Activated naive CD4-positive, alpha-beta T cell (primary cell): ENCODE data around the gene FKBP7.
"Not testable (repeated sequence)": the region's sequence is repeated elsewhere in the genome, so short reads cannot be mapped to it uniquely, and the experiment has no call there.

ENCODE experiments used
- DNase-seq, 4 experiments: peaks; one replicate each; lab custom pipeline; 2025; lab: John Stamatoyannopoulos, UW

FKBP7 gene, protein sequence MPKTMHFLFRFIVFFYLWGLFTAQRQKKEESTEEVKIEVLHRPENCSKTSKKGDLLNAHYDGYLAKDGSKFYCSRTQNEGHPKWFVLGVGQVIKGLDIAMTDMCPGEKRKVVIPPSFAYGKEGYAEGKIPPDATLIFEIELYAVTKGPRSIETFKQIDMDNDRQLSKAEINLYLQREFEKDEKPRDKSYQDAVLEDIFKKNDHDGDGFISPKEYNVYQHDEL

DNA sequence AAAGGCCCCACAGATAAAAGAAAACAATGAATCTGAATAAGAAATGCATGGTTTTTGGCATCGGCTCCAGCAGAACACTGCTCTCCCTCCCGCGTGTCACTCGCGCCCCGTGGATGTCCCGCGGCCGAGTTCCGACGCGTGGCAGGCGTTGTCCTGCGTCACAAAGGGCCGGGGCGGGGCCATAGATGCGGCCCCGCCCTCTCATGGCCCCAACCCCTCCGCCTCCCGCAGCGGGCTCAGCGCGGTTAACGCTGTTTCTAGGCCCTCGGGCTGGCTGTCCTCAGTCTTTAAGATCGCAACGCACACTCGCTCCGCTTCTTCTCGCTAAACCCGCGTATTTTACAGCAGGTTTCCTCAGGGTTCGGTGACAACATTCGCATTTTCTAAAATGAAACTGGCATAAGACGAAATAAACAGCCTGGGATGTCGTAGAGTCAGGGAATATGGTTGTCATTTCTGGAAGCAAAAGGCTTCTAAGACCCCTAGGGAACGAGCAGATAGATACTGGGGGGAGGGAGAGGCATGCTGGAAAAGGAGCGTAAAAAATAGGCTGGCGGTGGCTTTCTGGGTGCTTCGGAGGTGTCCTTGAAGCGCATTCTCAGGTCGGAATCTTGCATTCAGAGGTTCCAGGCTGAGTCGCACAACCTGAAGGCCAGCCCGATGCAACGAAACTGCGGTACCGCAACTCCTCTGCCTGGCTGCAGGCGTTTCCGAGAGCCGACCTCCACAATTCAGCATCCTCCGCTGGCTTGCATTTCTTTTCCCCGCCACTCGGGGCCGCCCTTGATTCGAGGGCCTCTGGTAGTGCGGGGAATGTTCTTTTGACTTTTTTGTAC lies at the start of gene FKBP7:
FKBP7 (minus strand) TSS at position 162 of the 836 bp plus-strand sequence; CDS start at position 61, 101 bp downstream.
- DNase-seq: peak; percentile 48 to 81 (median 61)

DNA sequence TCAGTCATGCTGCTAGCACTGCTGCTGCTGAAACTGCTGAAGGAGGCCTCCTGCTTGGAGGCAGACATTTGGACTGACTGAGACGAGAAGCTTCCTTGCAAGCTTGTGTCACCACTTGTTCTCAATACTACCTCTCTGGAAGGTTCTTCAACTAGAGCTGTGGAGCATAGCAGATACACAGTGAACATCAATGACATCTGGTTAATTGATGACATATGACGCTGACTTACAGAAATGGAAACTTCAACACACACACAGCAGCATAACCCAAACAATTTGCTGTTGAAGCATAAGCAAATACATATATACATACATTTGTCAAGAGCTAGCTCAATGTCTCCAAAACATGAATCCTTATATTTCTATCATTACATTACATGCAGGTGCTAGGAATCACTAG lies 49.2 kb upstream of the FKBP7 start:
- DNase-seq: no peak

DNA sequence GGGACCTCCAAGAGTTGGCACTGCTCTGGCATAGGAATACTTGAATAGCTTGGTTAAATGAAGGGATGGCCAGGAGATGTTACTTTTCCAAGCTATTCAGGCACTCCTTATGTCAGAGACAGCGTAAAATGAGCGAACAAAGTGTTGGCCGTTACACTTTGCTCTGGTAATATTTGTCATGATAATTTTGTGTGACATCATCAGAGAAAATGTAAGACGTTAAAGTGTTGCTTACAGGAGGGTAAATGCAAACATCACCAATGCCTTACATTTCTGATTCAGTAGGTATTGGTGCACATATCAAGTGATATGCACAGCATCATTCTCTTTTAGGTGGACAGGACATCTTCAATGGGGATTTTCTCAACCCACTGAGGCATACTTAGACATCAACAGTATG lies 47.9 kb upstream of the FKBP7 start:
- no peak for DNase-seq

DNA sequence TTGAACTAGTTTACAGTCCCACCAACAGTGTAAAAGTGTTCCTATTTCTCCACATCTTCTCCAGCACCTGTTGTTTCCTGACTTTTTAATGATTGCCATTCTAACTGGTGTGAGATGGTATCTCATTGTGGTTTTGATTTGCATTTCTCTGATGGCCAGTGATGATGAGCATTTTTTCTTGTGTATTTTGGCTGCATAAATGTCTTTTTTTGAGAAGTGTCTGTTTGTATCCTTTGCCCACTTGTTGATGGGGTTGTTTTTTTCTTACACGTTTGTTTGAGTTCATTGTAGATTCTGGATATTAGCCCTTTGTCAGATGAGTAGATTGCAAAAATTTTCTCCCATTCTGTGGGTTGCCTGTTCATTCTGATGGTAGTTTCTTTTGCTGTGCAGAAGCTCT lies 47.1 kb upstream of the FKBP7 start:
- DNase-seq: not testable (repeated sequence)

DNA sequence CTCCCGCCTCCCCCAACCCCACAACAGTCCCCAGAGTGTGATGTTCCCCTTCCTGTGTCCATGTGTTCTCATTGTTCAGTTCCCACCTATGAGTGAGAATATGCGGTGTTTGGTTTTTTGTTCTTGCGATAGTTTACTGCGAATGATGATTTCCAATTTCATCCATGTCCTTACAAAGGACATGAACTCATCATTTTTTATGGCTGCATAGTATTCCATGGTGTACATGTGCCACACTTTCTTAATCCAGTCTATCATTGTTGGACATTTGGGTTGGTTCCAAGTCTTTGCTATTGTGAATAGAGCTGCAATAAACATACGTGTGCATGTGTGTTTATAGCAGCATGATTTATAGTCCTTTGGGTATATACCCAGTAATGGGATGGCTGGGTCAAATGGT lies 46.6 kb upstream of the FKBP7 start:
- DNase-seq: not testable (repeated sequence)

DNA sequence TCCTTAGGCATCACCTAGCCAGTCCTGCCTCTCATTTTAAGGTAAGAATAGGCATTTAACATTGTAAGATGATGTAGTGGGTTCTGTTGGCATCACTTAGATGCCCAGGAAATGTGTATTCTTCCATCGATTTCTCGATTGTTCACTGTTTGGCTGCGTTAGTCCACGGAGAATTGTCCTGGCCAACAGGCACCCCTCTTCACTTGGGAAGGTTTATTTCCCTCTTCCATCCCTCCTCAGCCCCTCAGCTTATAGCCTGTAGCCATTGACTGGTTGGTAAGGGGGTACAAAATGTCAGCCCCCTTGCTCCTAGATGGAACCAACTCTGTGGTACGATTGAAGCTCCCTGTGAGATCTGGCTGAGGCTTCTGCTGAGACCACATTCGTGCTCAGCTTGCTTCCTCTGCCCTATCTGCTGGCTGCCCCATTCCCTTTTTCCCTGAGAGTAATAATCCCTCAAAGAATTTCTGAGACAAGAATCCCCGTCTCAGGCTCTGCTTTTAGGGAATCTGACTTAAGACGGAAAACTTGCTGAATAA lies 45.3 kb upstream of the FKBP7 start:
- no peak for DNase-seq

DNA sequence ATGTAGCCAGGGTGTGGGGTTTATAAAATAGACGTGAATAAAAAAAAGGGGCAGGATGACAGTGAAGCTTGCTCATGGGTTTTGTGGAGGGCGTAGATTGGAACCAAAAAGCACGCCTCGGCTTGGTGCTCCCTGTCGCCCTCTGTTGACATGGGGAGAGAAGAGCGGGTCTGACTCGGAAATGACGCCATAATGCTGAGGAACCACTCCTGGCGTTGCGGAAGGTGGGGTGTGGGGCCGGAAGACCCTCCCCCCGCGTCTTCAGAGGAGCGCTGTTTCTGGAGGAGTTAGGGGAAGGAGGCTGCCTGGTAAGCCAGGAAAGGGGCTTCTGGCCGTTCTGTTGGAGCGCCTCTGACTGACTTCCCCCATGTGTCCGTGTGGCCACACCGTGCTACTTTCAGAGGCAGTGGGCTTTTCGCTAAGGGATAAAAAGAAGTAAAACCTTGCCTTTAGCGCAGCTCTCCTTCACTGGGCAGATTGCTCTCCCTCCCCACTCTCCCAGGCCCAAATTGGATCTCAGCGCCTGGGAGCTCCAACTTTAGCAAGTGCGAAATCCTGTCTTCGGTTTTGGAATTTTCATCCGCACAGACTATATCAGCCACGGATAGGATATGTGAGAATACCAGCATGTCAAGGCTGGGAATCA lies 44.7 kb upstream of the FKBP7 start:
- peak; percentile 45 to 75 (median 50) for DNase-seq

DNA sequence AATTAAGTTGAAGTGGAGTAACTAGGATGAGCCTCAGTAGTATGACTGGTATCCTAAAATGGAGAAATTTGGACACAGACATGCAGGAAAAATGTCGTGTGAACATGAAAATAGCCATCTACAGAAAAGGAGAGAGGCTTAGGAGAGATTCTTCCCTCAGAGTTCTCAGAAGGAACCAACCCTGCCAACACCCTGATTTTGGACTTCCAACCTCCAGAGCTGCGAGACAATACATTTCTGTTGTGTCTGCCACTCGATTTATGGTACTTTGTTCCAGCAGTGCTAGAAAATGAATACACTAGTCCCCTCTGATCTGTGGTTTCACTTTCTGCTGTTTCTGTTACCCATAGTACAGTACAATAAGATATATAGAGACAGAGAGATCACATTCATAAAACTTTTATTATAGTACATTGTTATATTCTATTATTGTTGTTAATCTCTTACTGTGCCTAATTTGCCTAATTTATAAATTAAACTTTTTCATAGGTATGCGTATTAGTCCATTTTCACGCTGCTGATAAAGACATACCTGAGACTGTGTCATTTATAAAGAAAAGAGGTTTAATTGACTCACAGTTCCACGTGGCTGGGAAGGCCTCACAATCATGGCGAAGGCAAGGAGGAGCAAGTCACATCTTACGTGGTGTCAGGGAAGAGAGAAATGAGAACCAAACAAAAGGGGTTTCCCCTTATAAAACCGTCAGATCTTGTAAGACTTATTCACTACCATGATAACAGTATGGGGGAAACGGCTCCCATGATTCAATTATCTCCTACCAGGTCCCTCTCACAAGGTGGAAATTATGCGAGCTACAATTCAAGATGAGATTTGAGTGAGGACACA lies 43.1 kb upstream of the FKBP7 start:
- DNase-seq: no peak

DNA sequence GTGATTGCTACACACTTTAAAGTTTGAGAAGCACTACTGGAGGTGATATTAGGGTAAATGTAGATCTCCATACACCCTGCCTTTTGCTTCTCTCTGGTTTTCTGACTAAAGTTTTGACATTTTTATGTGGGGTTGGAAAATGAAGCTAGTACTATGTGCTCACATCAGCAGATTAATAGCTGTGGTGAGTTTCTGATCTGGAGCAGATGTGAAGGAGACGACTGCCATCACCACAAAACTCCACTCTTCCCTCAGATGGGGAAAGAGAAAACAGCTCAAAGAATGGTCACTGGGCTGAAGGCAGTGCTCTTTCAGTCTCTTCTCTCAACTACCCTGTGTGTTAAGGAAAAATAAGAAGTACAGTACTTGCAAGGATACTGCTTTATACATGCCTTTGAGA lies 39.1 kb upstream of the FKBP7 start:
- DNase-seq: no peak

DNA sequence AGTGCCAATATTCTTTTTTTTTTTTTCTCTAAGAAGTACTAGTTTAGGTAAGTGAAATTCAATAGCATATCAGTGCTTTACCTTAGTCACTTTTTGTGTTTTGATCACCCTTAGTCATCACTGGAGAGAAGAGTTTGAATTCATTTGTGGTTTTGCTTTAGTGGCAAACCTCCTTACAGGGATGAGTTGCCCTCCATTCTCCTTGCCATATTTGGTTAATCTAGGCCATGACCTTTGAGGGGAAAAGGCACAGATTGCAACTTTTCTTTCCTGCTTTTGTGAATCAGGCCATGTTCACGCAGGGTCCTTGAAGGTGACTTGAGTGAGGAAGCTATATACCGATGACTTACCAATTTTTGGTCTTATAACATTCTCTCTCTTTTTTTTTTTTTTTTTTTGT lies 36.3 kb upstream of the FKBP7 start:
- DNase-seq: no peak

DNA sequence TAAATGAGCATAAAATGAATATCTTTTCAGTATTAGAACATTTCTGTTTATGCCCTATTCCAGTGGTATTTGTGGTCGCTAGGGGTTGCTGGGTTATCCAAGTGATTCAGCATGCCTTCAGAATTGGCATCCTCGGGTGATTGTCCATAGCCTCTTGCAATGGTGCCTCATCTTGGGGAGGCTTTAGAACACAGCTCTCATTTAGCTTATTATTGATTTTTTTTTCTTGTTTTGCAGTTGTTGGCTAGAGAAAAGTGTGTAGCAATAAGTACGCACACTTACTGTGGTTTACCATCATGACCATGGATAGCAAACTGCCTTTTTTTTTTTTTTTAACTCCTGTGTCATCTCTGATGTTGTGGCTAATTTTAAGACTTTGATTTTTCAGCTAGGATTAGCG lies 35.5 kb upstream of the FKBP7 start:
- no peak for DNase-seq

DNA sequence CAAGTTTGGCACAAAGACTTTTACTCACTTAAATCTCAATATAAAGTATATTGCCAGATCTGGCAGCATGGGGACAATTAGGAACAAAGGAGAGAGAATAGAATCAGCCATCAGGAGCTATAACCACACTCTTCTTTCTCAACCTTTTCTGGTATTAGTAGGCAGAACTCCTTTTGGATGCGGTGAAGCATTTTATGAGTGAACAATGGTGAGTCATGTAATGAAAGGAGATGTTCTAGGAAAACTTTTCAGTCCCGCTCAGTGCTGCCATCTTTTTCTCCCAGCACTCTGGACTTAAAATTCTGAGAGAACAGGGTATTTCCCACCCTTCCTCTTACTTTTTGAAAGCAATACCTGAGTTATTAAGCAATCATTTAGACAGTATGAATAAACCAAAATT lies 34.1 kb upstream of the FKBP7 start:
- no peak for DNase-seq

DNA sequence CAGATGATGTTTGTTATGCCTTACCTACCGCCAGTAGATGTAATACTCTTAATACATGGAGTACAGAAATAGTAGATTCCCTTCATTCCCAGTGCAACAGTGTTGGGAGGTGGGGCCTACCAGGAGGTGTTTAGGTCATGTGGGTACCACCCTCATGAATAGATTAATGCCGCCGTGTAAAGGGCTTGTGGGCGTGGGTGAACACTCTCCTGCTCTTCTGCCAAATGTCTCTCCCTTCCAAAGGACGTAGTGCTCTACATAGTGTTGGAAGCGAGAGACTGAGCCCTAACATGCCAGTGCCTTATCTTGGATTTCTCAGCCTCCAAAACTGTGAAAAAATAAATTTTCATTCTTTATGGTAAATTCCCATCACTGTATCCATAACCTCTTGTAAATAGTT lies 32.0 kb upstream of the FKBP7 start:
- DNase-seq: no peak

DNA sequence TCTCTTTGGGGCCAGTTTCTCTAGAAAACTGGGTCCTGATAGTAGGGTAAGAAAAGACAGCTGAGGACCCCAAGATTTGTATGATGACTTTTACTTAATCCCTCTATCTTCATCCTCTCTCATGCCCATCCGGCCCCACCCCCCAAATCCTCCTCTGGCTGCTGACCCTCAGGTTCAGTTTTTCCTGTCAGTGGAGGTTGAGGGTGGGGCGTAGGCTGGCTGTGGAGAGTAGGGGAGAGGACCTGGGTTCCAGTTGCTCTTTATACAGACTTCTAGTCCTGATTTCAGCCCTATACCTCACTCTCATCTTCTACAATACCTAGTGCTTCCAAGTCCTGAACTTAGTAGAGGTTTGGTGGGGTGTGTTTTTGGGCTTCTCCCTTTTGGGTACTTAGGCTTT lies 30.2 kb upstream of the FKBP7 start:
- no peak for DNase-seq

DNA sequence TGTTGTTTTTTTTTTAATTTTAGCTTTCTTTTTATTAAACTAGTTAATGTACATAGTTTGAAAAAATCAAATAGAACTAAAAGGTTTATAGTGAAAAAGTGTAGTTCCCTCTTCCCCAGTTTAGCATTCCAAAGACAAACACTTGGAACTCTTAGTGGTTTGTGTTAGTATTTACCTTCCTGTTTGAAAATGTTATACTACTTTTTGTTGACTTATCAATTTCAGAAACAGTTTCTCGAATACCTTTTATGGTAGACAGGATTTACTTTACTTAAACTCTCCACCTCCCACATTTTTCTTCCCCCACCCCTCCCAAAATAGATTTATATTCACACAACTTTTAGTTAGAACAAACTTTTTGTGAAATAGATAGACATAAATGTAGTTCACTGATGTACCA lies 28.5 kb upstream of the FKBP7 start:
- no peak for DNase-seq

DNA sequence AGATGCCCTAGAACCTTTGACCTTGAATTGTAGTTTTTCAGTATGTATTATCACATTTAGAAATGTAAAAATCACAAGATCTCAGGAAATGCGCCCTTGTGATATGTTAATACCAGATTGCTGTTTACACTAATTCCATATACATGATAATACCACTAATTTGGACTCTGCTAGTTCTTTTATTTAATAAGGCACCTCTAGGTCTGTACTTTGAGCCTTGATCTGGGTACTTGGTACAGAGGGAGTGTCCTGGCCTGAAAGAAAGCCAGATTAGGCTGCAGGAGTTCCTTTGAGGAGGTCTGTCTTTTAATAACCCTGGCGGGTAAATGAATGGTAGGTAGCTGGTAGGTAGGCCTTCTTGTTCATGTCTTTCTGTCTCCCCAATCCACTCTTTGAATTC lies 28.1 kb upstream of the FKBP7 start:
- no peak for DNase-seq

DNA sequence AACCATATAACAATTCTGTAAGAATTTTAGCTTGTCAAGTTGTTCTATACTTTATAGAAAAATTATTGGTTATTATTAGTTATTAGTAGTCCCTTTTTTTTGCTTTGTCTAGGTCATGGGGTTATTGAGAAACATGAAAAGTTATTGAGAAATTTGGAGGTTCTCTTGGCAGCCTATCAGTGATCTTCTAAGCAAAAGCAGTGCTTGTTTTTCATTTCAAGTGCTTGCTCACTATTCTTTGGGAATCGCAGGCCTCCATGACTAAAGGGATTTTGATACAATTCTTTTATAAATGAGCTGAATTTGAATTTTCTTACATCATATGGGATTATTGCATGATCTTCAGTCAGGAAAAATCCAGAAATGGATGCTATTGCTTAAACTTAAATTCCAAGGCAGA lies 27.7 kb upstream of the FKBP7 start:
- DNase-seq: no peak

DNA sequence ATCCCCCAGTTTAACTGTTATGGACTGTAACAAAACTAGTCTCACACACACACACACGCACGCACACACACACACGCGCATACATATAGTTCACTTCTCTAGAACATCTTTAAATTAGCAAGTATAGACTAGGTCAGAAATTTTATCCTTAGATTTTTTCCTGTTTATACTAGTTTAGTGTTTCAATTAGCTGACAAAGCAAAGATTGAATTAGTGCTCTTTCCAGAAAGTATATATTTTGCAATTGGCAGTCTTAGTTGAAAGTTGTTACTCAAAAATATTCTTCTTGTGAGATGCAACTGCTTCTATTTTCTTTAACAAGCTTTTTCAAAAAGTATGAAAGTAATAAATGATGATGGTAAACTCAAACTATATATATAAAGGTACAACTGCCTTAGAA lies 24.4 kb upstream of the FKBP7 start:
- DNase-seq: no peak

DNA sequence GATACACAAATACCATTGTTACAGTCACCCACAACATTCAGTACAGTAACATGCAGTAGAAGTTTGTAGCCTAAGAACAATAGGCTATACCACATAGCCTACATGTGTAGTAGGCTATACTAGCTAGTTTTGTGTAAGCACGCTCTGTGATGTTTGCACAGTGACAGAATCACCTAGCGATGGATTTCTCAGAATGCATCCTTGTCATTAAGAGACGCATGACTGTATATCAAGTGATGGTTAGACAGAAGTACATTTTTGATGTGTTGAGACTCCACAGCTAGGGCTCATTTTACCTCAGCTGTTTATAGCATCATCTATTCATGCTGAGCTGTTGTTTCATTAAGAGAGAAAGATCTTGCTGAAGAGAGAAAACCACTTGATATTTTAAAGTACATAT lies 21.2 kb upstream of the FKBP7 start:
- DNase-seq: no peak

DNA sequence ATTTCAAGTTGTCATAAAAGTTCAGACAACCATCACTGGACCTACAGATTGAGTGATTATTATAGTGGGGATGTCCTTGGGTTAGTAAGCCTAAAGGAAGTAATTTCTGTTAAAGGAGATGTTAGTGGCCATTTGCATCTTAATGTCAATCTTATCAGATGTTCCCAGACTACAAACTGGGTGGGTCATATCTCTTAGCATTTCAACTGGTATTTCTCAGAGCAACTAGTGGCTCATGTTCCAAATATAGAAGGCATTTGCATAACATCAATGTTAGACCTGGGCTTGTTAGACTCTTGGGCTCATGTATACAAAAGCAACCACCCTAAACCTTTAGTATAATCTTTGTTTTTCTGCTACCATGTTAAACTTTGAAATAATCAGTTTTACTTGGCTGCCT lies 19.7 kb upstream of the FKBP7 start:
- no peak for DNase-seq

DNA sequence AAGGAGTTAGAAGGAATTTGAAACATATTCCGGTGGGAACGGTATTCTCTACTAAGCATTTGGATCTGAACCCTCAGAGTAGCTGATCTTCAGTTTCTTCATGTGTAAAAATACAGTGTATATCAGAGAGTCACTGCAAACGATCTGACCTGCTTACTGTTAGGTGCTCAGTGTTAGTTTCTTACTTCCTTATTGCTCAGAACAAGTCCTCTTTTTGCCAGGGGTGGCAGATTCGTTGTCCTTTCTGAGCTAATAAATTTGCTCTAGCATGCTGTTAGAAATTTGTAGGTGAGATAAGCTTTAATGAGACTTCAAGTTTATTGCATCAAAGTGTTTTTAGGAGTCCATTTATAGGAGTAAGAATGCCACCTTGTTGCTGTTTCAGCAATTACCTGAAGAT lies 17.6 kb upstream of the FKBP7 start:
- no peak for DNase-seq

DNA sequence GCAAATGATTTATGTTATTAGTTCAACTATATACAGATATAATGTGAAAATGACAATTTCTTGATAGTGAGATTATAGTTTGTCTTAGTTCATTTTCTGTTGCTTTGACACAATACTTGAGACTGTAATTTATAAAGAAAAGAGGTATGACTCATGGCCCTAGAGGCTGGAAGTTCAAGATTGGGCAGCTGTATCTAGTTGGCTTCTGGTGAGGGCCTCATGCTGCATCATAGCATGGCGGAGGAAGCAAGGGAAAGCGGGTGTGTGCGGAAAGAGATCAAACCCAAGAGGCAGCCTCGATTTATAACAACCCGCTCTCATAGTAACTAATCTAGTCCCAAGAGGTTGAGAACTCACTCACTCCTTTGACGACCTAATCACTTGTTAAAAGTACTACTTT lies 13.2 kb upstream of the FKBP7 start:
- no peak for DNase-seq
